GM19463 (cell line): ENCODE results near the gene SLC15A4.
A peak's percentile ranks its signal among the peaks of the same experiment; 100 is the strongest.

Experiments used
- ATAC-seq: cut with Tn5 transposase; IDR thresholded peaks from one replicate; pipeline ENCODE4 v1.9.1; 2021; ENCODE audit warnings: mild to moderate bottlenecking, moderate library complexity; ENCODE audit not compliant: unreplicated experiment

SLC15A4 gene

GRCh38 chr12:128794661-128795529 is 28.9 kb downstream of the SLC15A4 start:
- ATAC-seq: peak; percentile 35

DNA sequence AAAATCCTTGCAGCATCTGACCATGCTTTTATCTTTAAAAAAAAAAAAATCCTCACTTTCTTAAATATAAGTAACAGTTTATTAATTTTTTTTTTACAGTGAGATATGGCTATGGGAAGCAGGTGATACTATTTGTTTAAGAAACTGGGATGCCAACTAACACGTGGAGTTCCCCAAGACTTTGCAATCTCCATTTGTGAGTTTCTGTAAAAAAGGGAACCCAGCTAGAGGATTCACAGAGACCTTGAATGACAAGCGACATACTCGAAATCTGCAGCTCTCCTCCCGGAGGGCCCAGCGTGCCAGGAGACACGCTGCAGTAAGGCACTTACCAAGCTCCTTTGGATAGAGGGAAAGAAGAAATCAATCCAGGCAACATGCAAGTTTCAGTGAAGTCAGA is 30.1 kb downstream of the SLC15A4 start:
- ATAC-seq: no peak

DNA sequence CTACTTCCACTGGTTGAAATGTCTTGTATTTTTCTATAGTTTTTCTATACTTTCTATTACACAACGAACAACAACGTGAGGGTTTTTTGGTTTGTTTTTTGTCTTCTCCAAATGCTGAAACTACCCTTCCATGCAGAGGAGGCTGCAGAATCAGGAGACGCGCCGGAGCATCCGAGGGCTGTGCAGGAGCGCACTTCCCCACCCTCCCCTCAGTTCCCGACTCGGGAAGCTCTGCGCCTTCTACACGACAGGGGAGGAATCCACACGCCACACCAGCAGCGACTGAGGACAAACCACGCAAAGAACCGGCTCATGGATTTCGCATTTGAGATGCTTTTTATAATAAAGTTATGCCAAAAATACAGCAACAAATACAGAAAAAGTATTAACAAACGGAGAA is 30.9 kb downstream of the SLC15A4 start:
- ATAC-seq: no peak

DNA sequence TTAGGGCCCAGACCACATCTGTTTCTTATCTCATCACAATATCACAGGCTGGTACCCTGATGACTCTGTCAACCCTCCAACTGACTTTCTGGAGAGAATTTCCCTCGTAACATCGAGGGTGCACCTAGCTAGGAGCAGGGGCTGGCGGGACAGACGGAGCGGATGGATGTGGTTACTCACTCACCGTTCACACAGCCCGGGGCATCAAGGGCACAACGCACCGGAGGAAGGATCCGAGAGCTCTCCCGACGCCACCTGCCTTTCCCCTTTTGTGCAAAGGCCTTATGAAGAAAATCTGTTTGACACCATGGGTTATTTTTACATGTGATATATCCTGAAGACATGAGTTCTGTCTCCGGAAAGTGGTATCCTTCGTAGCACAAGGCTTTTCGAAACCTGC is 31.4 kb downstream of the SLC15A4 start:
- no peak for ATAC-seq

GRCh38 chr12:128791395-128792322 is 32.1 kb downstream of the SLC15A4 start:
- ATAC-seq: peak; percentile 26

- no peak for ATAC-seq
These were observed 32.9 kb downstream of the SLC15A4 start for GRCh38 chr12:128790653-128791373.

GRCh38 chr12:128790221-128790620 is 33.5 kb downstream of the SLC15A4 start:
- no peak for ATAC-seq

- ATAC-seq: no peak
These were observed 34.3 kb downstream of the SLC15A4 start for GRCh38 chr12:128789356-128789929.

GRCh38 chr12:128787827-128788226 is 35.9 kb downstream of the SLC15A4 start:
- ATAC-seq: no peak

- no peak for ATAC-seq
These were observed 36.9 kb downstream of the SLC15A4 start for GRCh38 chr12:128786741-128787391.

DNA sequence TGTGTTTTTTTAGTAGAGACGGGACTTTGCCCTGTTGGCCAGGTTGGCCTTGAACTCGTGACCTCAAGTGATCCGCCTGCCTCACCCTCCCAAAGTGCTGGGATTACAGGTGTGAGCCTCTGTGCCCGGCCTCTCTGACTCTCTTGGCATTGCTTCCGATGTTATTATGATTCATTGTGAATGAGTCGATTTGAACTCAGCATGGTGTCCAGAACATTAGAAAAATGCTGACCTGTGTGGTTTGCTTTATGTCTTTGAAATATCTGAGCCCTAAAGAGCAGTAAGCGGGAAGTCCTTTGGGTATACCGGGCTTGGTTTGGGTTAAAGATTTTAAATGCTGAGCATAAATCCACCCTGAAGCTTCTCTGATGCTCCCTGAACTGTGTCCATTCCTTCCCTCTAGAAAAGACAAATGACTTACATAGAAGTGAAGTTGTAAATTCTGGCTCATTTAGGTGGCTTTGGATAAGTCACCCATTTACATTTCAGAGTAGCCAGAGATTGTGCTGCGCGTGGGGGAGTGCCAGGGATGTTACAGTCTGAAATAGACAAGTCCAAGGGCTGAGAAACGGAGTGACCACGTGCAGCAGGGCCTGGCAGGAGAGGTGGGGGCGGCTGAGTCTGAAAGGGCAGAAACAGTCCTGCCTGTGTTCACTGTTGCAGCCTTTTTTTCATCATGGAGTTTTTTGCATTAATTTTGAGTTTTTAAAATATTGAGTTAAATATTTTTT is 39.6 kb downstream of the SLC15A4 start:
- ATAC-seq: no peak

GRCh38 chr12:128783129-128783574 is 40.6 kb downstream of the SLC15A4 start:
- ATAC-seq: peak; percentile 73

GRCh38 chr12:128779901-128780300 is 43.9 kb downstream of the SLC15A4 start:
- no peak for ATAC-seq

DNA sequence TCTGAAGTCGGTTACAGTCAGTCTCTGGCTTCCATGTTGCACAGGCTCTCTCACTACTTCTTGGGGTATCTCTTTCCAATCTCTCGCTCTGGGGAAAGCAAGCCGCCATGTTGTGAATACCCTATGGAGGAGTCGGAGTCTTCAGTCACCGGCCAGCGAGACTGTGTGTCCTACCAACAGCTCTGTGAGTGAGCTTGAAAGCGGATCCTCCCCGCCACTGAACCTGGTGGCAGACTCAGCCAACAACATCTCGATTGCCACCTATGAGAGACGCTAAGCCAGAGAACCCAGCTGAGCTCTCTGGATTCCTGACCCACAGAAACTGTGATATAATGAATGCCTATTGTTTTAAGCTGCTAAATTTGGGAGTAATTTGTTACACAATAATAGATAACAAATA is 51.5 kb downstream of the SLC15A4 start:
- no peak for ATAC-seq

- ATAC-seq: no peak
These were observed 52.1 kb downstream of the SLC15A4 start for GRCh38 chr12:128771681-128772080.

DNA sequence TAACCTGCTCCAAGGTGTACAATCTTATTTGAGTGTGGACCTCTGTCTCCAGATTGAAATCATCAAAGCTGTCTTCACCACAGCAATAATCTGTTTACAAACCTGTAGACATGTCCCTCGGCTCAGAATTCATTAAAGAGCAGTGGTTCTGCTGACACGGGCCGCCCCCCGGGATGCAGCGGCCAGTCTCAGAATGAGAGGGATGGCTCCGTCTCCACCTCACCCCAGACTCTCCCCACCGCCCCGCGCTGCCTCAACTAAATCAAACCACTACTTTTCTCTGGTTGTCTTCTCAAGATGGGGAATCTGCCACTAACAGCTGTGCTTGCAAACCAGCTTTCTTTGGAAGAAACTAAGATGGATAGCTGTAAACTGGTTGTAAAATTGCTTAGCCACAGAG is 56.2 kb downstream of the SLC15A4 start:
- ATAC-seq: no peak

DNA sequence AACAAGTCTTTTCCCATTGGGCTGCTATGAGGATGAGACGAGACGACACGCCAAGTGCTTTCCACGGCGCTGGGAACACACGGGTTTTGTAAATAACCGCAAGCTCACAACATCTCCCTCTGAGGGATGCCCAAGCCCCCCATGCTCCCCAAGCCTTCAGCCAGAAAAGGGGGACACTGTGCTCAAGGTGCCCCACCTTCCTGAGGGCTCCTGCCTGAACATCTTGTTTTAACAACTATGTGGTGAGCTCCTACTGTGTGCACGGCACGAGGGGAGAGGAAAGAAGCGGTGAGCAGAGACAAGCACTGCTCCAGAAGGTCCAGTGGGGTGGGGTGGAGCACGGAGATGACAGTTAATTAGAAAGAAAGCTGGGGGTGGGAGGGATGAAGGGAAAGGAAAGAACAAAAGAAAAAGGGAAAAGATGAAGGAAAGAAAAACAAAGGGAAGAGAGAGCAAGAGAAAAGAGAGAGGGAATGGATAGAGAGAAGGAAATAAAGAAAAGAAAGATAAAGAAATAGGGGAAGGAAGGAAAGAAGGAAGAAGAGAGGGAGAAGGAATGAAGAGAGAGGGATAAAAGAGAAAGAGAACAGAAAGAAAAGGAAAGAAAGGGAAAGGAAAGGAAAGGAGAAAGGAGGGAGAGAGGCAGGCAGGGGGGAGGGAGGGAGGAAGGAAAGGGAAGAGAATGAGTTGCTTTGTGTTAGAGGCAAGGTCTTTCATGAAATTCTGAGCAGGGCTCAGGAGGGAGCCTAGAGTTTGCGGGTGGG is 56.8 kb downstream of the SLC15A4 start:
- ATAC-seq: no peak

GRCh38 chr12:128763395-128763794 is 60.4 kb downstream of the SLC15A4 start:
- no peak for ATAC-seq

GRCh38 chr12:128761379-128761790 is 62.4 kb downstream of the SLC15A4 start:
- ATAC-seq: no peak
